OCI-LY3 (cell line): ENCODE measurements around the gene ANKRD65.

ENCODE experiments used
- CTCF ChIP-seq: fragments of 200-600, 300-600 bp; sonication (generic); IDR thresholded peaks from 2 replicates; pipeline ENCODE4 v1.5.1; 2014; ENCODE audit warnings: antibody characterized with exemption, low read length, low read depth
- EZH2phosphoT487 ChIP-seq: fragments of 200-600 bp; shearing (Covaris generic); IDR thresholded peaks from 2 replicates; pipeline ENCODE4 v1.6.1; 2018; ENCODE audit warnings: antibody characterized with exemption, mixed run types, low read depth

DNA sequence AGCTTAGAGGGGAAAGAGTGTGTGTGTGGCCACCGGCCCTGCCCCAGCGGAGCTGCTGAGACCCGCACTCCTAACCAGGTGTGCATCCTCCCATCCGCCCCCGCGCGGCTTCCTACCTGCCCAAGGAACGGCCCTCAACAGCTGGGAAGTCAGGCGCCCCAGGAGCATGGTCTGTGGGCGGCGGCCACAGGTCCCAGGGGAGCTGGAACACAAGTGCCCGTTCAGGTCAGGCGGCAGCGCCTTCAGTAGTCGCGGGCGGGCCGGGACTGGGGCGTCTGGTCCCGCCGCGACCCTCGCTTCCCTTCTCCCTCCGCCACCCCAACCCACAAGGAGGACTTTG is 46.5 kb downstream of the ANKRD65 start:
- no peak for TF ChIP-seq CTCF
- no peak for TF ChIP-seq EZH2phosphoT487
